HUES6 (cell line): ENCODE data around the gene CTAG1B.
"Not testable (repeated sequence)": the region's sequence is repeated elsewhere in the genome, so short reads cannot be mapped to it uniquely, and the experiment has no call there.

ENCODE experiments used
- H3K27ac ChIP-seq: 2 replicates; pipeline ENCODE4 v1.7.0; 2013; ENCODE audit warnings: low read depth, mild to moderate bottlenecking, low read length, inconsistent platforms
- H3K27me3 ChIP-seq: 2 replicates; pipeline ENCODE4 v1.6.1; 2013; ENCODE audit warnings: low read length; ENCODE audit not compliant: control insufficient read depth, insufficient read depth
- H3K36me3 ChIP-seq: 2 replicates; pipeline ENCODE4 v1.6.1; 2013; ENCODE audit warnings: low read length; ENCODE audit not compliant: control insufficient read depth, insufficient read depth
- H3K4me1 ChIP-seq: 2 replicates; pipeline ENCODE4 v1.6.1; 2013; ENCODE audit warnings: low read length; ENCODE audit not compliant: control insufficient read depth, insufficient read depth
- H3K4me3 ChIP-seq: 2 replicates; pipeline ENCODE4 v1.5.1; 2013; ENCODE audit warnings: low read depth, low read length
- H3K9ac ChIP-seq: one replicate; pipeline ENCODE4 v1.6.1; 2013; ENCODE audit warnings: mild to moderate bottlenecking, low read length
- H3K9me3 ChIP-seq: 2 replicates; pipeline ENCODE4 v1.6.1; 2013; ENCODE audit warnings: low read depth, low read length; ENCODE audit not compliant: control insufficient read depth, insufficient read depth

Gene CTAG1B

DNA sequence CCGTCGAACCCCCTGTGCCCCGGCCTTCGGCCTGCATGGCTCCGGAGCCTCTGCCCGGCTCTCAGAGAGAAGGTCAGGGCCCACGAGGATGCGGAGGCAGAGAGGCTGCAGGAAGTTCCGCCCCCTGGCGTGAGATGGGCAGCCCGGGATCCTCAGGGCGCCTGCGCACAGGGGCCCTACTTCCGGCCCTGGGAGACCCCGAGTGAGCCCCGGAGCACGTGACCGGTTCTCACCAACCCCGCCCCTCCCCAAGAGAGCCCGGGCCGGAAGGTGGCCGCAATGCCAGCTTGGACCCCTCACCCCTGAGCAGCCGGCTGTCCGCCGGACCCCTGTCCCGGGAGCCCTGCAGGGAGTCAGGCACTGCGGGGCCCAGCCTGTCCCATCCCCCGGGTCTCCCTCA lies at the start of gene CTAG1B:
CTAG1B (minus strand) TSS at position 101 of the 400 bp plus-strand sequence; CDS start at position 37, 64 bp downstream.
- H3K36me3 ChIP-seq, H3K9ac ChIP-seq, H3K9me3 ChIP-seq, H3K4me1 ChIP-seq, H3K27ac ChIP-seq, H3K4me3 ChIP-seq, H3K27me3 ChIP-seq: not testable (repeated sequence)

DNA sequence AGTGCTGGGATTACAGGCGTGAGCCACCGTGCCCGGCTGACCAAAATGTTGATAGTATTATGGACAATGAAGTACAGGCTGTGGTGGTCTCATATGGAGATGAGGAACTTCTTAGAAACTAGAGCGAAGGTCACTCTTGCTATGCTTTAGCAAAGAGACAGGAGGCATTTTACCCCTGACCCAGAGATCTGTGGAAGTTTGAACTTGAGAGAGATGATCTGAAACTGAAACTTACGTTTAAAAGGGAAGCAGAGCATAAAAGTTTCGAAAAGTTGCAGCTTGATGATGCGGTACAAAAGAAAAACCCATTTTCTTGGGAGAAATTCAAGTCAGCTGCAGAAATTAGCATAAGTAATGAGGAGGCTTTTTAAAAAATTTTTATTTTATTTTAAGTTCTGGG lies 42.8 kb upstream of the CTAG1B start:
- Histone ChIP-seq H3K4me1 (no peaks in the 10 kb centered on the region), H3K27me3 (no peaks in the 10 kb centered on the region; the same call in 1 of the 2 replicates), H3K9me3 (peaks cover 39% of the 10 kb centered on the region), H3K4me3 (no peak overlapping the region), H3K27ac (no peak overlapping the region), H3K9ac (no peak overlapping the region), H3K36me3 (no peaks in the 10 kb centered on the region)

DNA sequence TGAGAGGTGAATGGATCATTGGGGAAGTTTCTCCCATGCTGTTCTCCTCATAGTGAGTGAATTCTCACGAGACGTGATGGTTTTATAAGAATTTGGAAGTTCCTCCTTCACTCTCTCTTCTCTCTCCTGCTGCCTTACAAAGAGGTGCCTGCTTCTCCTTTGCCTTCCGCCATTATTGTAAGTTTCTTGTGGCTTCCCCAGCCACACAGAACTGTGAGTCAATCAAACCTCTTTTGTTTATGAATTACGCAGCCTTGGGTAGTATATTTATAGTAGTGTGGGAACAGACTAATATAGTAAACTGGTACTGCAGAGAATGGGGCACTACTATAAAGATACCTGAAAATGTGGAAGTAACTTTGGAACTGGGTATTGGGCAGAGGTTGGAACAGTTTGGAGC lies 42.1 kb upstream of the CTAG1B start:
- H3K4me3 ChIP-seq, result no peak overlapping the region
- peaks cover 39% of the 10 kb centered on the region for H3K9me3 ChIP-seq
- no peak overlapping the region for H3K27ac ChIP-seq
- H3K27me3 ChIP-seq, result no peaks in the 10 kb centered on the region; the same call in 1 of the 2 replicates
- no peaks in the 10 kb centered on the region for H3K36me3 ChIP-seq
- H3K4me1 ChIP-seq, result no peaks in the 10 kb centered on the region
- H3K9ac ChIP-seq, result no peak overlapping the region

DNA sequence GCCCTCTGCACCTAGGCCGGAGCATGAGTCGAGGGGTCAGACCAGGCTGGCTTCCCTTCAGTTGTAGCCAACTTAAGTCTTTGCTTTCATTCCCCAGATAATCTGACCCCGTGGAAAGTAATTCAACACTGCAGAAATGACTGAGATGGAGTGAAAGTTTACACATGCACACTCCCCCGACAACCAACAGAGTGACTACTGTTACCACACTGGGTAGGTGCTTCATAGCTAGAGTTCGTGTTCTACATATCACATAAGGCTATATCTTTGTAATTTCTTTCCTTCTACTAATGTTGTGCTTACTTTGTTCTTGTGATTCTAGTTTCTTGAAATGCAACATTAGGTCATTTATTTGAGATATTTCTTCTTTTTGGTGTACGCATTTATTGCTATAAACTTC lies 41.5 kb upstream of the CTAG1B start:
- Histone ChIP-seq H3K27me3 (no peaks in the 10 kb centered on the region; the same call in 1 of the 2 replicates), H3K4me1 (no peaks in the 10 kb centered on the region), H3K9me3 (peaks cover 42% of the 10 kb centered on the region), H3K27ac (no peak overlapping the region), H3K4me3 (no peak overlapping the region), H3K9ac (no peak overlapping the region), H3K36me3 (no peaks in the 10 kb centered on the region)

DNA sequence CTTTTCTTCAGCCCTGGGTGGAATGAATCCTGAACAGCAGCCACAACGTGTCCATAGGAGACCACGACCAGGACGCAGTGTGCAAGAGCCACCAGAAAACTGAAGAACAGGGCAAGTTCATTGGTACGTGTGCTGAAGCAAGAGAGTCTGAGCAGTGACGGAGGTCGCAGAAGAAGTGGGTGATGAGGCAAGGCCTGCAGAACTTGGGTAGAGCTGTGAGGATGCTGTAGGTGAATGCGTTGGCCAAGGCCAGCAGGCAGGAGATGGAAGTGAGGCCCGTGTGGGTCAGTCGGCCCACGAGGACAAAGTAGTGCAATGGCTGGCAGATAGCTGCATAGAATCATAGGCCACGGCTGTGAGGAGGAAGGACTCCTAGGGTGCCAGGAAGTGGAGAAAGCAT lies 39.9 kb upstream of the CTAG1B start:
- Histone ChIP-seq H3K27ac (no peak overlapping the region), H3K9ac (no peak overlapping the region), H3K4me1 (no peaks in the 10 kb centered on the region), H3K36me3 (no peaks in the 10 kb centered on the region), H3K4me3 (no peak overlapping the region), H3K27me3 (no peaks in the 10 kb centered on the region; the same call in 1 of the 2 replicates), H3K9me3 (peaks cover 44% of the 10 kb centered on the region)

DNA sequence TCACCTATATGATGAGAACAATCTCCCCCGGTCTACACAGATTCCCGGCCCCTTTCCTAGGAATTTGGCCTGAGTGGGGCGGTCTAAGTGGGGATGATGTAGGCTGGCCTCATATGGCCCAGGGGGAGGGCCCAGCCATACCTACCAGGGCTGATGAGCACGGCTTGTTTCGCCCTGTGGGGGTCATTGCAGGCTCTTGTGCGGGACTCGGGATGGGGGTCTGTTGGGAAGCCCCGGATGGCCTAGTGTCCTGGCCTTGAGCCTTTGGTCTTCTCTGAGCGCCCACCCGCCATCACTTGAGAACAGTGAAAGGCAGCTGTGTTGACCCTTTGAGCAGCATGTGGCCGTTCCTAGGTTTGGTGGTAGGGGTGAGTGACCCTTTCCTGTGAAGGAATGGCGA lies 39.1 kb upstream of the CTAG1B start:
- no peak overlapping the region for H3K9ac ChIP-seq
- H3K4me3 ChIP-seq, result no peak overlapping the region
- H3K4me1 ChIP-seq, result no peaks in the 10 kb centered on the region
- H3K27me3 ChIP-seq, result no peaks in the 10 kb centered on the region; the same call in 1 of the 2 replicates
- H3K36me3 ChIP-seq, result no peaks in the 10 kb centered on the region
- H3K27ac ChIP-seq, result no peak overlapping the region
- peaks cover 40% of the 10 kb centered on the region for H3K9me3 ChIP-seq

DNA sequence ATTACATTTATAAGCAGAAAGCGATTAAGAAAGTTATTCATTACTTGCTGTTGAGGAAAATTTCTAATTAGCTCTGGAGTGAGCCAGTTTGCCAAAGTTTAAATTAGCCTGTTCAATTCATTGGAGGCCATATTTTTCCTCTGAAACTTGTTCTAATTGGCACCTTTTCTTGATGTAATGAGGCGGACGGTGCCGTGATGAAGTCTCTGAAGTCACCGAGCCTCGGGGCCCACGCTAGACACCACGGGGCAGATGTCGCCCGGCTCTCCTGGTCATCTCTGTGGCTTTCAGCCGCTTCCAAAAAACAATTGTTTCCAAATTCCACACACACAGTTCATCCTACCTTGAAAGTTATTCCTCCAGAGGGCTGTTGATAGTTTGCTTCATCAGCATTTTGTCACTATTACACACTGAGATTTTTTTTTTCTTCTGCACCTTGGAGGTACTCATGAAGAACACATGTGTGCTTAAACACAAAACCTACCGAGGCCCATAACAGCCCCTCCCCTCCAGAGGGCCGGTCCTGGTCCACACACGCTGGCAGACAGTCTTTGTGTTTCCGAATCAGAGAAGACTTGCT lies 38.2 kb upstream of the CTAG1B start:
- H3K27me3 ChIP-seq, result no peaks in the 10 kb centered on the region
- H3K9ac ChIP-seq, result no peak overlapping the region

DNA sequence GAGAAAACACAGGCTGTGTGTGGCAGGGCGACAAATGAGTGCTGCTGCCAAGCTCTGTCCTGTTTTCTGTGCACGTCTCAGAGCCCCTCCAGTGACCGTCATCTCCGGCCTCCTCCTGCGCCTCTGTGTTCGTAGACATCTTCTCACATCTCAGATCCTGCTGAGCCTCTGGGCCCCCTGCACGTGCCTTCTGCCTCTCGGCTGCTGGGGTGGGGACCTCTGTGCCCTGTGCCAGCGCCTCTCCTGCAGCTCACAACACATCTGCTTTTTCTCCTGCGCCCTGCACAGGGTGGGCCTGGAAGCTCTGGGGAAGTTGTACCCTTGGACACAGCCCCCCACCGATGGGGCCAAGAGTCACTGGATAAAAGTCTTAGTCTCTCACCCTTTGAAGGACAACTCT lies 36.7 kb upstream of the CTAG1B start:
- Histone ChIP-seq H3K27ac (no peak overlapping the region), H3K4me1 (no peaks in the 10 kb centered on the region), H3K9me3 (peaks cover 35% of the 10 kb centered on the region; the same call in 1 of the 2 replicates), H3K27me3 (no peaks in the 10 kb centered on the region), H3K4me3 (no peak overlapping the region), H3K9ac (no peak overlapping the region), H3K36me3 (no peaks in the 10 kb centered on the region)

More for the DNA sequence above, 38.2 kb upstream of the CTAG1B start:
- H3K4me3 ChIP-seq, result no peak overlapping the region
- peaks cover 35% of the 10 kb centered on the region; the same call in 1 of the 2 replicates for H3K9me3 ChIP-seq
- H3K27ac ChIP-seq, result no peak overlapping the region
- no peaks in the 10 kb centered on the region for H3K36me3 ChIP-seq
- H3K4me1 ChIP-seq, result no peaks in the 10 kb centered on the region

DNA sequence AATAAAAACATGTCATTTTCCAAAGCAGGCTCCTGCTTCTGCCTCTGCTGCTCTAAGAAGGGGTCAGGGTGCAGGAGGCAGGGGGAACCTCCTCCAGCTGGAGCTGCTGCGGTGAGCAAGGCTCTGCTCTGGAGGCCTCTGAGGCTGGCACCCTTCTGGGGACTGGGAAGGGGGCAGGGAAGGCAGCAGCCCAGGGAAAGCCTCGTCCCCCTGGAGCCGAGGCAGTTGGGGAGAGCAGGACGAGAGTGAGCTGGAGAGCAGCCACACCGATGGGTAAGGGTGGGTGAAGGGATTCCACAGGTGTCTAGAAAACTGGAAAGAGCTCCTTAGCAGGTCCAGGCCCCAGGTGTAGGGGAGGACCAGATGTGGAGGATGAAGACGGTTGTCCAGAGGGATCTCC lies 36.3 kb upstream of the CTAG1B start:
- H3K36me3 ChIP-seq, result no peaks in the 10 kb centered on the region
- no peak overlapping the region for H3K27ac ChIP-seq
- no peak overlapping the region for H3K4me3 ChIP-seq
- H3K4me1 ChIP-seq, result no peaks in the 10 kb centered on the region
- no peaks in the 10 kb centered on the region for H3K27me3 ChIP-seq
- H3K9me3 ChIP-seq, result peaks cover 31% of the 10 kb centered on the region; the same call in 1 of the 2 replicates
- no peak overlapping the region for H3K9ac ChIP-seq

DNA sequence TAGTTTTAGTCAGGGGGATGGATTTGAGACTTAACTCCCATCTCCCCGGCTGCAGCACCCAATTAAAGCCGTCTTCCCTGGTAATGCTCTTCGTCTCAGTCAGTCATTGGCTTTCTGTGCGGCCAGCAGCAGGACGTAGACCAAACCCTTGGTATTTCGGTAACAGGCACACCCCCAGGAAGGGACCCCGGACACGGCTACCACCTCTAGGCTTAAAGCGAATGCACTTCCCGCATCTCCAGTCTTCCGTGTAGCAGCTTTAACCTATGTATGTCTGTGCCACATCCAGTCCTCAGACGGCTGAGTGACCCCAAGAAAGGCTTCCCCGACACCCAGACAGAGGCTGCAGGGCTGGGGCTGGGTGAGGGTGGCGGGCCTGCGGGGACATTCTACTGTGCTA lies 35.8 kb upstream of the CTAG1B start:
- H3K27ac ChIP-seq, result no peak overlapping the region
- no peak overlapping the region for H3K4me3 ChIP-seq
- H3K36me3 ChIP-seq, result no peaks in the 10 kb centered on the region
- peaks cover 1% of the 10 kb centered on the region; the same call in 1 of the 2 replicates for H3K4me1 ChIP-seq
- H3K27me3 ChIP-seq, result no peaks in the 10 kb centered on the region
- peaks cover 27% of the 10 kb centered on the region; the same call in 1 of the 2 replicates for H3K9me3 ChIP-seq
- H3K9ac ChIP-seq, result no peak overlapping the region

DNA sequence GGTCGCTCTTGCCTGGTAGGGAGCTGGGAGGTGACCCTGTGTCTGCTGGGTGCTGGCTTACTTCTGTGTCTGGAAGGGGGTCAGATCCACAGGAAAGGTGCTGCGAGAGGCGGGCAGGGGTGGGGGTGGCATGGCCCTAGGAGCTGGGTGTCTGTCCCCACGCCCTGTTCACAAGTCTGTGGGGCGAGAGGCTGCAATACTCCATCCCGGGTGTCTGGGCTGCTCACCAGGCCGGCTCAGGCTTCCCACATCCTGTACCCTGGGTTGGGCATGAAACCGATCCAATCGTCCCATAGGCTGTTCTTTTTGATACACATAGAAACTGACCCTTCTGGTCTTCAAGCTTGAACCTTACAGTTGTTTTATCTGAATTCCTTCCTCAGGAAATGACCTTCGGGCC lies 35.3 kb upstream of the CTAG1B start:
- Histone ChIP-seq H3K9me3 (peaks cover 29% of the 10 kb centered on the region; the same call in 1 of the 2 replicates), H3K4me1 (peaks cover 6% of the 10 kb centered on the region; the same call in 1 of the 2 replicates), H3K27ac (no peak overlapping the region), H3K36me3 (no peaks in the 10 kb centered on the region), H3K9ac (no peak overlapping the region), H3K4me3 (no peak overlapping the region), H3K27me3 (no peaks in the 10 kb centered on the region)
